Heart left ventricle (tissue), 13 donors: ENCODE data around the gene NAA20.

Source experiments
- POLR2A ChIP-seq, 2 donors: fragments of 450-650 bp; IDR thresholded peaks; one replicate each; pipeline ENCODE4 v1.6.1; 2017; ENCODE audit warnings: antibody characterized with exemption in 2 of 2, mild to moderate bottlenecking in 2 of 2, moderate library complexity in 2 of 2
- TF ChIP-seq, protein P1 (sequence below), 12 donors: fragments of 200-600 bp; sonication (generic) in 4 of 12; IDR thresholded peaks; one replicate each; pipeline versions ENCODE4 v1.5.0 to v1.8.0; 2018 to 2022; ENCODE audit warnings: antibody characterized with exemption in 12 of 12, mild to moderate bottlenecking in 5 of 12
- donor health status: ischemic (EF 13 %, LVEDD 7.1; RV severe dilation, severe dysfunction).
- donor health status: DM: no; HTN: yes; CAD: no.
- donor health status: DM: no; HTN: no; CAD: no.
- donor health status: ischemic (EF 25% LVEDD 6.9; RV normal size, moderate dysfunction).
- donor health status: ischemic (EF 25% LVEDD 5.7; RV mildly dilated, moderate dysfunction).
- donor health status: ischemic (EF 35%, LVEDD 5.7; RV mildly dilated, moderate dysfunction).
- donor health status: nonischemic (EF 11% LVEDD 7.7; RV severe dilation, severe dysfunction).
- donor health status: DM: yes; HTN: yes; CAD: no.
- donor health status: PGD.
- donor health status: ischemic (EF 29% LVEDD 5.4; RV normal size, mild dysfunction).
- donor health status: nonischemic (EF 23%, LVEDD 6.1; RV moderate dilation, normal function).

DNA sequence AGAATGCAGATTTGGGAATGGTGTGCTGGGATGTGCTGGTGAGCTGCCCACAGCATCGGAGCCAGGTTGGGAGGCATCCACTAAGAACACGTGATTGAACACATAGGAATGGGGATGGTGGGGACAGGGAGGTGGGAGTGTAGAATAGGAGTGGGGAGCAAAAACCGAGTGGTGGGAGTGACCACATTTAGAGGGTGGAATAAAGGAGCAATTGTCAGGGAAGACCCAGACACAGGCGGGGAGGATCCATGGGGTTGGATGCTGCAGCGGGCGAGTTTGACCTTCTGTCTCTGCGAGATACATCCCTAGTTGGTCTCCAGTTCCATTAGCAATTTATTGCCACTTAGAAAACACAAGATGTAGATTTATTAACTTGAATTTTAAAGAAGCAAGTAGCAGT lies 4.7 kb downstream of the NAA20 start:
- TF ChIP-seq, protein P1, sequence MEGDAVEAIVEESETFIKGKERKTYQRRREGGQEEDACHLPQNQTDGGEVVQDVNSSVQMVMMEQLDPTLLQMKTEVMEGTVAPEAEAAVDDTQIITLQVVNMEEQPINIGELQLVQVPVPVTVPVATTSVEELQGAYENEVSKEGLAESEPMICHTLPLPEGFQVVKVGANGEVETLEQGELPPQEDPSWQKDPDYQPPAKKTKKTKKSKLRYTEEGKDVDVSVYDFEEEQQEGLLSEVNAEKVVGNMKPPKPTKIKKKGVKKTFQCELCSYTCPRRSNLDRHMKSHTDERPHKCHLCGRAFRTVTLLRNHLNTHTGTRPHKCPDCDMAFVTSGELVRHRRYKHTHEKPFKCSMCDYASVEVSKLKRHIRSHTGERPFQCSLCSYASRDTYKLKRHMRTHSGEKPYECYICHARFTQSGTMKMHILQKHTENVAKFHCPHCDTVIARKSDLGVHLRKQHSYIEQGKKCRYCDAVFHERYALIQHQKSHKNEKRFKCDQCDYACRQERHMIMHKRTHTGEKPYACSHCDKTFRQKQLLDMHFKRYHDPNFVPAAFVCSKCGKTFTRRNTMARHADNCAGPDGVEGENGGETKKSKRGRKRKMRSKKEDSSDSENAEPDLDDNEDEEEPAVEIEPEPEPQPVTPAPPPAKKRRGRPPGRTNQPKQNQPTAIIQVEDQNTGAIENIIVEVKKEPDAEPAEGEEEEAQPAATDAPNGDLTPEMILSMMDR (IDR thresholded peaks at IDR 0.05) = no peak
- TF ChIP-seq POLR2A (IDR thresholded peaks at IDR 0.05) = no peak
